ENCODE results near the gene ESR1. TPM values are rescaled to one million over a fixed set of nuclear protein-coding genes. Genes with fewer than 3 reads are reported as not detected.

The ESR1 gene
- total RNA-seq, 1 experiment from 2014 or later: 0.98 TPM

DNA sequence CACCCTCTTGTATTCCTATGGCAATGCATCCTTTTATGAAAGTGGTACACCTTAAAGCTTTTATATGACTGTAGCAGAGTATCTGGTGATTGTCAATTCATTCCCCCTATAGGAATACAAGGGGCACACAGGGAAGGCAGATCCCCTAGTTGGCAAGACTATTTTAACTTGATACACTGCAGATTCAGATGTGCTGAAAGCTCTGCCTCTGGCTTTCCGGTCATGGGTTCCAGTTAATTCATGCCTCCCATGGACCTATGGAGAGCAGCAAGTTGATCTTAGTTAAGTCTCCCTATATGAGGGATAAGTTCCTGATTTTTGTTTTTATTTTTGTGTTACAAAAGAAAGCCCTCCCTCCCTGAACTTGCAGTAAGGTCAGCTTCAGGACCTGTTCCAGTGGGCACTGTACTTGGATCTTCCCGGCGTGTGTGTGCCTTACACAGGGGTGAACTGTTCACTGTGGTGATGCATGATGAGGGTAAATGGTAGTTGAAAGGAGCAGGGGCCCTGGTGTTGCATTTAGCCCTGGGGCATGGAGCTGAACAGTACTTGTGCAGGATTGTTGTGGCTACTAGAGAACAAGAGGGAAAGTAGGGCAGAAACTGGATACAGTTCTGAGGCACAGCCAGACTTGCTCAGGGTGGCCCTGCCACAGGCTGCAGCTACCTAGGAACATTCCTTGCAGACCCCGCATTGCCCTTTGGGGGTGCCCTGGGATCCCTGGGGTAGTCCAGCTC is 292.1 kb downstream of the ESR1 start:
- ChIA-PET POLR2A (no interaction called here), CTCF (interaction anchor here (1.2 kb wide), 1 partner anchor 25 kb away, joined by 9 read pairs; no protein-coding TSS in a partner anchor)
- ATAC-seq: peak; percentile 47
- no peaks in the 10 kb centered on the region for H3K9me3 Mint-ChIP-seq
- H3K4me1 Mint-ChIP-seq: peaks cover 14% of the 10 kb centered on the region
- H3K27me3 Mint-ChIP-seq (ENCODE audit: low read depth): no peaks in the 10 kb centered on the region
- no peaks in the 10 kb centered on the region for H3K36me3 Mint-ChIP-seq
- no peak for DNase-seq (ENCODE audit: low spot score)
- no peak overlapping the region for H3K4me3 Mint-ChIP-seq
- TF ChIP-seq ZNF671 (CRISPR knock-in tag; IDR thresholded peaks at IDR 0.05) (no peak), ZNF317 (CRISPR knock-in tag; IDR thresholded peaks at IDR 0.05; ENCODE audit: borderline replicate concordance, low read depth) (no peak), CBFB (CRISPR knock-in tag; IDR thresholded peaks at IDR 0.05; ENCODE audit: low read depth) (no peak), KAT7 (CRISPR knock-in tag; IDR thresholded peaks at IDR 0.05; ENCODE audit: borderline replicate concordance) (no peak), ESRRA (CRISPR knock-in tag; IDR thresholded peaks at IDR 0.05; ENCODE audit: borderline replicate concordance) (no peak), NR2C2 (CRISPR knock-in tag; IDR thresholded peaks at IDR 0.05) (no peak), SP1 (CRISPR knock-in tag; conservative IDR thresholded peaks at IDR 0.05) (no peak), ZNF263 (CRISPR knock-in tag; IDR thresholded peaks at IDR 0.05; ENCODE audit: low read depth) (no peak)
- TF ChIP-seq, protein P1, sequence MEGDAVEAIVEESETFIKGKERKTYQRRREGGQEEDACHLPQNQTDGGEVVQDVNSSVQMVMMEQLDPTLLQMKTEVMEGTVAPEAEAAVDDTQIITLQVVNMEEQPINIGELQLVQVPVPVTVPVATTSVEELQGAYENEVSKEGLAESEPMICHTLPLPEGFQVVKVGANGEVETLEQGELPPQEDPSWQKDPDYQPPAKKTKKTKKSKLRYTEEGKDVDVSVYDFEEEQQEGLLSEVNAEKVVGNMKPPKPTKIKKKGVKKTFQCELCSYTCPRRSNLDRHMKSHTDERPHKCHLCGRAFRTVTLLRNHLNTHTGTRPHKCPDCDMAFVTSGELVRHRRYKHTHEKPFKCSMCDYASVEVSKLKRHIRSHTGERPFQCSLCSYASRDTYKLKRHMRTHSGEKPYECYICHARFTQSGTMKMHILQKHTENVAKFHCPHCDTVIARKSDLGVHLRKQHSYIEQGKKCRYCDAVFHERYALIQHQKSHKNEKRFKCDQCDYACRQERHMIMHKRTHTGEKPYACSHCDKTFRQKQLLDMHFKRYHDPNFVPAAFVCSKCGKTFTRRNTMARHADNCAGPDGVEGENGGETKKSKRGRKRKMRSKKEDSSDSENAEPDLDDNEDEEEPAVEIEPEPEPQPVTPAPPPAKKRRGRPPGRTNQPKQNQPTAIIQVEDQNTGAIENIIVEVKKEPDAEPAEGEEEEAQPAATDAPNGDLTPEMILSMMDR (IDR thresholded peaks at IDR 0.05): no peak
- TF ChIP-seq, protein P2, sequence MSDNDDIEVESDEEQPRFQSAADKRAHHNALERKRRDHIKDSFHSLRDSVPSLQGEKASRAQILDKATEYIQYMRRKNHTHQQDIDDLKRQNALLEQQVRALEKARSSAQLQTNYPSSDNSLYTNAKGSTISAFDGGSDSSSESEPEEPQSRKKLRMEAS (CRISPR knock-in tag; IDR thresholded peaks at IDR 0.05): no peak
- TF ChIP-seq, protein P3, sequence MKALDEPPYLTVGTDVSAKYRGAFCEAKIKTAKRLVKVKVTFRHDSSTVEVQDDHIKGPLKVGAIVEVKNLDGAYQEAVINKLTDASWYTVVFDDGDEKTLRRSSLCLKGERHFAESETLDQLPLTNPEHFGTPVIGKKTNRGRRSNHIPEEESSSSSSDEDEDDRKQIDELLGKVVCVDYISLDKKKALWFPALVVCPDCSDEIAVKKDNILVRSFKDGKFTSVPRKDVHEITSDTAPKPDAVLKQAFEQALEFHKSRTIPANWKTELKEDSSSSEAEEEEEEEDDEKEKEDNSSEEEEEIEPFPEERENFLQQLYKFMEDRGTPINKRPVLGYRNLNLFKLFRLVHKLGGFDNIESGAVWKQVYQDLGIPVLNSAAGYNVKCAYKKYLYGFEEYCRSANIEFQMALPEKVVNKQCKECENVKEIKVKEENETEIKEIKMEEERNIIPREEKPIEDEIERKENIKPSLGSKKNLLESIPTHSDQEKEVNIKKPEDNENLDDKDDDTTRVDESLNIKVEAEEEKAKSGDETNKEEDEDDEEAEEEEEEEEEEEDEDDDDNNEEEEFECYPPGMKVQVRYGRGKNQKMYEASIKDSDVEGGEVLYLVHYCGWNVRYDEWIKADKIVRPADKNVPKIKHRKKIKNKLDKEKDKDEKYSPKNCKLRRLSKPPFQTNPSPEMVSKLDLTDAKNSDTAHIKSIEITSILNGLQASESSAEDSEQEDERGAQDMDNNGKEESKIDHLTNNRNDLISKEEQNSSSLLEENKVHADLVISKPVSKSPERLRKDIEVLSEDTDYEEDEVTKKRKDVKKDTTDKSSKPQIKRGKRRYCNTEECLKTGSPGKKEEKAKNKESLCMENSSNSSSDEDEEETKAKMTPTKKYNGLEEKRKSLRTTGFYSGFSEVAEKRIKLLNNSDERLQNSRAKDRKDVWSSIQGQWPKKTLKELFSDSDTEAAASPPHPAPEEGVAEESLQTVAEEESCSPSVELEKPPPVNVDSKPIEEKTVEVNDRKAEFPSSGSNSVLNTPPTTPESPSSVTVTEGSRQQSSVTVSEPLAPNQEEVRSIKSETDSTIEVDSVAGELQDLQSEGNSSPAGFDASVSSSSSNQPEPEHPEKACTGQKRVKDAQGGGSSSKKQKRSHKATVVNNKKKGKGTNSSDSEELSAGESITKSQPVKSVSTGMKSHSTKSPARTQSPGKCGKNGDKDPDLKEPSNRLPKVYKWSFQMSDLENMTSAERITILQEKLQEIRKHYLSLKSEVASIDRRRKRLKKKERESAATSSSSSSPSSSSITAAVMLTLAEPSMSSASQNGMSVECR (CRISPR knock-in tag; IDR thresholded peaks at IDR 0.05; ENCODE audit: borderline replicate concordance): no peak
- TF ChIP-seq, protein P4, sequence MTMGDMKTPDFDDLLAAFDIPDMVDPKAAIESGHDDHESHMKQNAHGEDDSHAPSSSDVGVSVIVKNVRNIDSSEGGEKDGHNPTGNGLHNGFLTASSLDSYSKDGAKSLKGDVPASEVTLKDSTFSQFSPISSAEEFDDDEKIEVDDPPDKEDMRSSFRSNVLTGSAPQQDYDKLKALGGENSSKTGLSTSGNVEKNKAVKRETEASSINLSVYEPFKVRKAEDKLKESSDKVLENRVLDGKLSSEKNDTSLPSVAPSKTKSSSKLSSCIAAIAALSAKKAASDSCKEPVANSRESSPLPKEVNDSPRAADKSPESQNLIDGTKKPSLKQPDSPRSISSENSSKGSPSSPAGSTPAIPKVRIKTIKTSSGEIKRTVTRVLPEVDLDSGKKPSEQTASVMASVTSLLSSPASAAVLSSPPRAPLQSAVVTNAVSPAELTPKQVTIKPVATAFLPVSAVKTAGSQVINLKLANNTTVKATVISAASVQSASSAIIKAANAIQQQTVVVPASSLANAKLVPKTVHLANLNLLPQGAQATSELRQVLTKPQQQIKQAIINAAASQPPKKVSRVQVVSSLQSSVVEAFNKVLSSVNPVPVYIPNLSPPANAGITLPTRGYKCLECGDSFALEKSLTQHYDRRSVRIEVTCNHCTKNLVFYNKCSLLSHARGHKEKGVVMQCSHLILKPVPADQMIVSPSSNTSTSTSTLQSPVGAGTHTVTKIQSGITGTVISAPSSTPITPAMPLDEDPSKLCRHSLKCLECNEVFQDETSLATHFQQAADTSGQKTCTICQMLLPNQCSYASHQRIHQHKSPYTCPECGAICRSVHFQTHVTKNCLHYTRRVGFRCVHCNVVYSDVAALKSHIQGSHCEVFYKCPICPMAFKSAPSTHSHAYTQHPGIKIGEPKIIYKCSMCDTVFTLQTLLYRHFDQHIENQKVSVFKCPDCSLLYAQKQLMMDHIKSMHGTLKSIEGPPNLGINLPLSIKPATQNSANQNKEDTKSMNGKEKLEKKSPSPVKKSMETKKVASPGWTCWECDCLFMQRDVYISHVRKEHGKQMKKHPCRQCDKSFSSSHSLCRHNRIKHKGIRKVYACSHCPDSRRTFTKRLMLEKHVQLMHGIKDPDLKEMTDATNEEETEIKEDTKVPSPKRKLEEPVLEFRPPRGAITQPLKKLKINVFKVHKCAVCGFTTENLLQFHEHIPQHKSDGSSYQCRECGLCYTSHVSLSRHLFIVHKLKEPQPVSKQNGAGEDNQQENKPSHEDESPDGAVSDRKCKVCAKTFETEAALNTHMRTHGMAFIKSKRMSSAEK (CRISPR knock-in tag; IDR thresholded peaks at IDR 0.05; ENCODE audit: borderline replicate concordance): no peak
- TF ChIP-seq, protein P5, sequence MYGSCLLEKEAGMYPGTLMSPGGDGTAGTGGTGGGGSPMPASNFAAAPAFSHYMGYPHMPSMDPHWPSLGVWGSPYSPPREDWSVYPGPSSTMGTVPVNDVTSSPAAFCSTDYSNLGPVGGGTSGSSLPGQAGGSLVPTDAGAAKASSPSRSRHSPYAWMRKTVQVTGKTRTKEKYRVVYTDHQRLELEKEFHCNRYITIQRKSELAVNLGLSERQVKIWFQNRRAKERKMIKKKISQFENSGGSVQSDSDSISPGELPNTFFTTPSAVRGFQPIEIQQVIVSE (CRISPR knock-in tag; IDR thresholded peaks at IDR 0.05; ENCODE audit: borderline replicate concordance): no peak
- H3K27ac Mint-ChIP-seq: no peak overlapping the region
